Measurements from ENCODE around the gene CFAP92.

CFAP92 gene

GRCh38 chr3:128861491-128861890 is 132.4 kb downstream of the CFAP92 start:
- no peak for DNase-seq

Measured in NCI-H1417 treated with DMSO at 0.1 percent for 48 hours (cell line).